ENCODE data around the gene MAPK10. TPM values are rescaled to one million over a fixed set of nuclear protein-coding genes. Genes with fewer than 3 reads are reported as not detected.

The MAPK10 gene
- total RNA-seq, 1 donor from 2014 or later, result 92.6 TPM

- no peaks in the 10 kb centered on the region for H3K4me1 Mint-ChIP-seq (ENCODE audit: low read depth, unreplicated experiment)
- H3K36me3 Mint-ChIP-seq (ENCODE audit: unreplicated experiment), result peaks cover 6% of the 10 kb centered on the region
- H3K9me3 Mint-ChIP-seq (ENCODE audit: unreplicated experiment), result no peaks in the 10 kb centered on the region
- H3K4me3 Mint-ChIP-seq (ENCODE audit: unreplicated experiment), result no peak overlapping the region
- DNase-seq, result no peak
- H3K27ac Mint-ChIP-seq (ENCODE audit: unreplicated experiment), result no peak overlapping the region
- H3K27me3 Mint-ChIP-seq (ENCODE audit: unreplicated experiment), result no peaks in the 10 kb centered on the region
- TF ChIP-seq CTCF (IDR thresholded peaks at IDR 0.05; ENCODE audit: partially characterized antibody, unreplicated experiment), result no peak
Observed at GRCh38 chr4:86250619-86251018, 109.2 kb downstream of the MAPK10 start.

GRCh38 chr4:86250006-86250405 lies 109.8 kb downstream of the MAPK10 start:
- Mint-ChIP-seq H3K9me3 (ENCODE audit: unreplicated experiment) (no peaks in the 10 kb centered on the region), H3K36me3 (ENCODE audit: unreplicated experiment) (peaks cover 6% of the 10 kb centered on the region), H3K4me3 (ENCODE audit: unreplicated experiment) (no peak overlapping the region), H3K27ac (ENCODE audit: unreplicated experiment) (no peak overlapping the region), H3K27me3 (ENCODE audit: unreplicated experiment) (no peaks in the 10 kb centered on the region), H3K4me1 (ENCODE audit: low read depth, unreplicated experiment) (no peaks in the 10 kb centered on the region)
- TF ChIP-seq CTCF (IDR thresholded peaks at IDR 0.05; ENCODE audit: partially characterized antibody, unreplicated experiment), result no peak
- no peak for DNase-seq

- Mint-ChIP-seq H3K9me3 (ENCODE audit: unreplicated experiment) (no peaks in the 10 kb centered on the region), H3K4me1 (ENCODE audit: low read depth, unreplicated experiment) (no peaks in the 10 kb centered on the region), H3K36me3 (ENCODE audit: unreplicated experiment) (peaks cover 6% of the 10 kb centered on the region), H3K27ac (ENCODE audit: unreplicated experiment) (no peak overlapping the region), H3K4me3 (ENCODE audit: unreplicated experiment) (no peak overlapping the region), H3K27me3 (ENCODE audit: unreplicated experiment) (no peaks in the 10 kb centered on the region)
- DNase-seq, result no peak
- TF ChIP-seq CTCF (IDR thresholded peaks at IDR 0.05; ENCODE audit: partially characterized antibody, unreplicated experiment), result no peak
Observed at GRCh38 chr4:86249074-86249473, 110.8 kb downstream of the MAPK10 start.

- no peak for DNase-seq
- no peaks in the 10 kb centered on the region for H3K4me1 Mint-ChIP-seq (ENCODE audit: low read depth, unreplicated experiment)
- H3K27ac Mint-ChIP-seq (ENCODE audit: unreplicated experiment), result no peak overlapping the region
- H3K4me3 Mint-ChIP-seq (ENCODE audit: unreplicated experiment), result no peak overlapping the region
- no peak for TF ChIP-seq CTCF (IDR thresholded peaks at IDR 0.05; ENCODE audit: partially characterized antibody, unreplicated experiment)
- H3K27me3 Mint-ChIP-seq (ENCODE audit: unreplicated experiment), result no peaks in the 10 kb centered on the region
- H3K36me3 Mint-ChIP-seq (ENCODE audit: unreplicated experiment), result peaks cover 6% of the 10 kb centered on the region
- H3K9me3 Mint-ChIP-seq (ENCODE audit: unreplicated experiment), result peaks cover 2% of the 10 kb centered on the region
Observed at GRCh38 chr4:86247906-86248305, 111.9 kb downstream of the MAPK10 start.

- Mint-ChIP-seq H3K9me3 (ENCODE audit: unreplicated experiment) (peaks cover 3% of the 10 kb centered on the region), H3K27ac (ENCODE audit: unreplicated experiment) (no peak overlapping the region), H3K4me3 (ENCODE audit: unreplicated experiment) (no peak overlapping the region), H3K4me1 (ENCODE audit: low read depth, unreplicated experiment) (no peaks in the 10 kb centered on the region), H3K36me3 (ENCODE audit: unreplicated experiment) (peaks cover 6% of the 10 kb centered on the region), H3K27me3 (ENCODE audit: unreplicated experiment) (no peaks in the 10 kb centered on the region)
- DNase-seq, result no peak
- no peak for TF ChIP-seq CTCF (IDR thresholded peaks at IDR 0.05; ENCODE audit: partially characterized antibody, unreplicated experiment)
Observed at GRCh38 chr4:86247320-86247719, 112.5 kb downstream of the MAPK10 start.

Measured in glutamatergic neuron (in vitro differentiated cells).